Caki2 (cell line): ENCODE results near the gene COMMD3. TPM values are rescaled to one million over a fixed set of nuclear protein-coding genes. Genes with fewer than 3 reads are reported as not detected.
"Not testable (repeated sequence)": the region's sequence is repeated elsewhere in the genome, so short reads cannot be mapped to it uniquely, and the experiment has no call there.

Source experiments
- DNase-seq: peaks from one replicate; pipeline ENCODE4 v3.0.0-alpha.2; 2015; ENCODE audit warnings: low read depth
- in situ Hi-C: cut with HindIII; loops from 2 replicates; pipeline ENCODE4 v1.10.0; 2016; ENCODE audit warnings: low sequenced_read_pairs, low pct_unique_long_range_greater_than_20kb, mixed read lengths
- total RNA-seq: library from RNA; depleted of rRNA; stranded (reverse); fragments of >200 nt; shearing (Covaris generic); gene quantifications from 2 replicates; pipeline ENCODE4 v1.2.3, GENCODE V29; 2014; ENCODE audit warnings: low replicate concordance; rRNA removed

The COMMD3 gene
- 70.6 and 91.7 TPM in 2 replicates for total RNA-seq

GRCh38 chr10:22316286-22317075, at the start of gene COMMD3:
TSS of gene COMMD3 (plus strand) at chr10:22316388. CDS start at chr10:22316418, 30 bp downstream.
- in situ Hi-C loops: no loop called here
- peak; percentile 88 for DNase-seq

- in situ Hi-C loops: no loop called here
- DNase-seq: no peak
These were observed 47.7 kb upstream of the COMMD3 start for GRCh38 chr10:22268503-22268902.

GRCh38 chr10:22271786-22272185, 44.4 kb upstream of the COMMD3 start:
- in situ Hi-C loops: no loop called here
- no peak for DNase-seq

GRCh38 chr10:22278441-22278782, 37.8 kb upstream of the COMMD3 start:
- DNase-seq: no peak
- in situ Hi-C loops: no loop called here

GRCh38 chr10:22280078-22280477, 36.1 kb upstream of the COMMD3 start:
- DNase-seq: no peak
- in situ Hi-C loops: no loop called here

GRCh38 chr10:22285130-22285529, 31.1 kb upstream of the COMMD3 start:
- in situ Hi-C loops: no loop called here
- DNase-seq: no peak

- in situ Hi-C loops: no loop called here
- no peak for DNase-seq
These were observed 22.3 kb upstream of the COMMD3 start for GRCh38 chr10:22293747-22294404.

GRCh38 chr10:22294694-22295093, 21.5 kb upstream of the COMMD3 start:
- DNase-seq: no peak

GRCh38 chr10:22301193-22301592, 15.0 kb upstream of the COMMD3 start:
- no peak for DNase-seq

More at GRCh38 chr10:22294694-22295093, 21.5 kb upstream of the COMMD3 start:
- in situ Hi-C loops: no loop called here

GRCh38 chr10:22303461-22303860, 12.7 kb upstream of the COMMD3 start:
- no peak for DNase-seq
- in situ Hi-C loops: no loop called here

More at GRCh38 chr10:22301193-22301592, 15.0 kb upstream of the COMMD3 start:
- in situ Hi-C loops: no loop called here

GRCh38 chr10:22305721-22306120, 10.5 kb upstream of the COMMD3 start:
- in situ Hi-C loops: no loop called here
- no peak for DNase-seq

- in situ Hi-C loops: no loop called here
- DNase-seq: no peak
These were observed 7.8 kb upstream of the COMMD3 start for GRCh38 chr10:22308390-22308789.

GRCh38 chr10:22309180-22310000, 6.8 kb upstream of the COMMD3 start:
- DNase-seq: no peak
- in situ Hi-C loops: no loop called here

GRCh38 chr10:22310012-22310411, 6.2 kb upstream of the COMMD3 start:
- DNase-seq, in situ Hi-C loops: not testable (repeated sequence)

GRCh38 chr10:22310928-22311327, 5.3 kb upstream of the COMMD3 start:
- DNase-seq: no peak
- in situ Hi-C loops: no loop called here

GRCh38 chr10:22314852-22315251, 1.3 kb upstream of the COMMD3 start:
- in situ Hi-C loops: no loop called here

GRCh38 chr10:22315455-22316285, 518 bp upstream of the COMMD3 start:
- no peak for DNase-seq
- in situ Hi-C loops: no loop called here

More at GRCh38 chr10:22314852-22315251, 1.3 kb upstream of the COMMD3 start:
- DNase-seq: no peak

GRCh38 chr10:22317076-22317370, 835 bp downstream of the COMMD3 start:
- DNase-seq: no peak
- in situ Hi-C loops: no loop called here
